ENCODE results near the gene SLC26A1. TPM values are rescaled to one million over a fixed set of nuclear protein-coding genes. Genes with fewer than 3 reads are reported as not detected.

The SLC26A1 gene
- total RNA-seq, 1 experiment from 2014 or later, result 0.85 TPM

DNA sequence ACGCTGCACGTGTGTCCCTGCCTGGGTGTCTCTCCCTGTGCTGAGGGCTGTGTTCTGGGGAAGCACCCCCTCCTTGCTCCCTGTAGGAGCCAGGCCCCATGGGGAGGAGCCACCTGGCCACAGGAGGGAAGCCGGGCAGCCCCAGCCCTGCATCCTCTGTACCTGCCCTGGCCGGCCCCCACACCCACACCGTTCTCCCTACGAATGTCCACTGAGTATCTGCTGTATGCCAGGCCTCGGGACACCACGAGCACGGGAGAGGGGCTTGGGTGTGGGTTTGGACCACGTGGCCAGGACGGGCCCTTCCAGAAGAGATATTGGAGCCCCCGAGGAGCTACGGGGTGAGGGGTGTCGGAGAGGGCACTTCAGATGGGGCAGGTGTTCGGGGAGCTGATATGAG, 24.5 kb upstream of the SLC26A1 start (continued):
- TF ChIP-seq HMGA2 (CRISPR knock-in tag; IDR thresholded peaks at IDR 0.05) (no peak), ZNF232 (CRISPR knock-in tag; IDR thresholded peaks at IDR 0.05) (no peak), ZBTB21 (CRISPR knock-in tag; IDR thresholded peaks at IDR 0.05; ENCODE audit: borderline replicate concordance) (no peak), EMX1 (CRISPR knock-in tag; IDR thresholded peaks at IDR 0.05) (no peak), SMAD4 (CRISPR knock-in tag; IDR thresholded peaks at IDR 0.05) (no peak), SOX15 (CRISPR knock-in tag; IDR thresholded peaks at IDR 0.05) (no peak)
- TF ChIP-seq, protein P1, sequence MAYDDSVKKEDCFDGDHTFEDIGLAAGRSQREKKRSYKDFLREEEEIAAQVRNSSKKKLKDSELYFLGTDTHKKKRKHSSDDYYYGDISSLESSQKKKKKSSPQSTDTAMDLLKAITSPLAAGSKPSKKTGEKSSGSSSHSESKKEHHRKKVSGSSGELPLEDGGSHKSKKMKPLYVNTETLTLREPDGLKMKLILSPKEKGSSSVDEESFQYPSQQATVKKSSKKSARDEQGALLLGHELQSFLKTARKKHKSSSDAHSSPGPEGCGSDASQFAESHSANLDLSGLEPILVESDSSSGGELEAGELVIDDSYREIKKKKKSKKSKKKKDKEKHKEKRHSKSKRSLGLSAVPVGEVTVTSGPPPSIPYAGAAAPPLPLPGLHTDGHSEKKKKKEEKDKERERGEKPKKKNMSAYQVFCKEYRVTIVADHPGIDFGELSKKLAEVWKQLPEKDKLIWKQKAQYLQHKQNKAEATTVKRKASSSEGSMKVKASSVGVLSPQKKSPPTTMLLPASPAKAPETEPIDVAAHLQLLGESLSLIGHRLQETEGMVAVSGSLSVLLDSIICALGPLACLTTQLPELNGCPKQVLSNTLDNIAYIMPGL (CRISPR knock-in tag; IDR thresholded peaks at IDR 0.05), result no peak
- TF ChIP-seq, protein P2, sequence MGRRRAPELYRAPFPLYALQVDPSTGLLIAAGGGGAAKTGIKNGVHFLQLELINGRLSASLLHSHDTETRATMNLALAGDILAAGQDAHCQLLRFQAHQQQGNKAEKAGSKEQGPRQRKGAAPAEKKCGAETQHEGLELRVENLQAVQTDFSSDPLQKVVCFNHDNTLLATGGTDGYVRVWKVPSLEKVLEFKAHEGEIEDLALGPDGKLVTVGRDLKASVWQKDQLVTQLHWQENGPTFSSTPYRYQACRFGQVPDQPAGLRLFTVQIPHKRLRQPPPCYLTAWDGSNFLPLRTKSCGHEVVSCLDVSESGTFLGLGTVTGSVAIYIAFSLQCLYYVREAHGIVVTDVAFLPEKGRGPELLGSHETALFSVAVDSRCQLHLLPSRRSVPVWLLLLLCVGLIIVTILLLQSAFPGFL (CRISPR knock-in tag; IDR thresholded peaks at IDR 0.05; ENCODE audit: borderline replicate concordance), result no peak

DNA sequence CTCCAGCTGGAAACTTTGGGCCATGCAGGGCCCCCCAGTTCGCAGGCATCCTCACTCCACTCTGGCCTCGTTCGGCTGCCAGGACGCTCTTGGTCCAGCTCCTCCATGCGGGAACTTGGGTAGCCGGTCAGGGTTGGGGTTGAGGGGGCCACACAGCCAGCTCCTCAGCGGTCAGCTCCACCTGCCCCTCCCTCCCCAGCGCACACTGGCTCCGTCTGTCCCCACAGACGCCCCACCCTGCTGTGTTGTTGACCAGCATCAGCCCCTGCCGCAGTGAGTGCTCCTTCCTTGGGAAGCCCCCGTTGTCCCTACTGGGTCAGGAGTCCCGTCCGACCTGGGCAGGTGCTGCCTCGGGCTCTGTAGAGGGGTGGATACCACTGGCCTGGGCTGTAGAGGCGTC, 24.0 kb upstream of the SLC26A1 start:
- DNase-seq (ENCODE audit: low spot score) (no peak), ATAC-seq (no peak)
- ChIA-PET POLR2A (interaction anchor here (0.6 kb wide), 1 partner anchor 1536 kb away, joined by 3 read pairs; no protein-coding TSS in a partner anchor), CTCF (no interaction called here)
- no peak overlapping the region for H3K4me3 Mint-ChIP-seq
- no peaks in the 10 kb centered on the region for H3K36me3 Mint-ChIP-seq
- no peaks in the 10 kb centered on the region; the same call in 1 of the 2 replicates for H3K27me3 Mint-ChIP-seq (ENCODE audit: low read depth)
- H3K9me3 Mint-ChIP-seq, result no peaks in the 10 kb centered on the region
- no peaks in the 10 kb centered on the region for H3K4me1 Mint-ChIP-seq
- no peak overlapping the region for H3K27ac Mint-ChIP-seq
- TF ChIP-seq EMX1 (CRISPR knock-in tag; IDR thresholded peaks at IDR 0.05) (no peak), NR3C1 (CRISPR knock-in tag; conservative IDR thresholded peaks at IDR 0.05; ENCODE audit: low read depth) (no peak), GRHL2 (CRISPR knock-in tag; IDR thresholded peaks at IDR 0.05; ENCODE audit: insufficient replicate concordance, severe bottlenecking) (no peak), GTF2I (CRISPR knock-in tag; conservative IDR thresholded peaks at IDR 0.05) (no peak), JUN (CRISPR knock-in tag; IDR thresholded peaks at IDR 0.05) (no peak), GABPB1 (CRISPR knock-in tag; IDR thresholded peaks at IDR 0.05) (no peak), NFE2L1 (CRISPR knock-in tag; IDR thresholded peaks at IDR 0.05) (no peak), ELF4 (CRISPR knock-in tag; IDR thresholded peaks at IDR 0.05; ENCODE audit: low read depth) (no peak)
- TF ChIP-seq, protein P3, sequence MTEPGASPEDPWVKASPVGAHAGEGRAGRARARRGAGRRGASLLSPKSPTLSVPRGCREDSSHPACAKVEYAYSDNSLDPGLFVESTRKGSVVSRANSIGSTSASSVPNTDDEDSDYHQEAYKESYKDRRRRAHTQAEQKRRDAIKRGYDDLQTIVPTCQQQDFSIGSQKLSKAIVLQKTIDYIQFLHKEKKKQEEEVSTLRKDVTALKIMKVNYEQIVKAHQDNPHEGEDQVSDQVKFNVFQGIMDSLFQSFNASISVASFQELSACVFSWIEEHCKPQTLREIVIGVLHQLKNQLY (CRISPR knock-in tag; IDR thresholded peaks at IDR 0.05), result no peak
- TF ChIP-seq, protein P4, sequence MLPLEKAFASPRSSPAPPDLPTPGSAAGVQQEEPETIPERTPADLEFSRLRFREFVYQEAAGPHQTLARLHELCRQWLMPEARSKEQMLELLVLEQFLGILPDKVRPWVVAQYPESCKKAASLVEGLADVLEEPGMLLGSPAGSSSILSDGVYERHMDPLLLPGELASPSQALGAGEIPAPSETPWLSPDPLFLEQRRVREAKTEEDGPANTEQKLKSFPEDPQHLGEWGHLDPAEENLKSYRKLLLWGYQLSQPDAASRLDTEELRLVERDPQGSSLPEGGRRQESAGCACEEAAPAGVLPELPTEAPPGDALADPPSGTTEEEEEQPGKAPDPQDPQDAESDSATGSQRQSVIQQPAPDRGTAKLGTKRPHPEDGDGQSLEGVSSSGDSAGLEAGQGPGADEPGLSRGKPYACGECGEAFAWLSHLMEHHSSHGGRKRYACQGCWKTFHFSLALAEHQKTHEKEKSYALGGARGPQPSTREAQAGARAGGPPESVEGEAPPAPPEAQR (CRISPR knock-in tag; IDR thresholded peaks at IDR 0.05), result no peak
- TF ChIP-seq, protein P5, sequence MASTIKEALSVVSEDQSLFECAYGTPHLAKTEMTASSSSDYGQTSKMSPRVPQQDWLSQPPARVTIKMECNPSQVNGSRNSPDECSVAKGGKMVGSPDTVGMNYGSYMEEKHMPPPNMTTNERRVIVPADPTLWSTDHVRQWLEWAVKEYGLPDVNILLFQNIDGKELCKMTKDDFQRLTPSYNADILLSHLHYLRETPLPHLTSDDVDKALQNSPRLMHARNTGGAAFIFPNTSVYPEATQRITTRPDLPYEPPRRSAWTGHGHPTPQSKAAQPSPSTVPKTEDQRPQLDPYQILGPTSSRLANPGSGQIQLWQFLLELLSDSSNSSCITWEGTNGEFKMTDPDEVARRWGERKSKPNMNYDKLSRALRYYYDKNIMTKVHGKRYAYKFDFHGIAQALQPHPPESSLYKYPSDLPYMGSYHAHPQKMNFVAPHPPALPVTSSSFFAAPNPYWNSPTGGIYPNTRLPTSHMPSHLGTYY (CRISPR knock-in tag; IDR thresholded peaks at IDR 0.05), result no peak
- TF ChIP-seq, protein P6, sequence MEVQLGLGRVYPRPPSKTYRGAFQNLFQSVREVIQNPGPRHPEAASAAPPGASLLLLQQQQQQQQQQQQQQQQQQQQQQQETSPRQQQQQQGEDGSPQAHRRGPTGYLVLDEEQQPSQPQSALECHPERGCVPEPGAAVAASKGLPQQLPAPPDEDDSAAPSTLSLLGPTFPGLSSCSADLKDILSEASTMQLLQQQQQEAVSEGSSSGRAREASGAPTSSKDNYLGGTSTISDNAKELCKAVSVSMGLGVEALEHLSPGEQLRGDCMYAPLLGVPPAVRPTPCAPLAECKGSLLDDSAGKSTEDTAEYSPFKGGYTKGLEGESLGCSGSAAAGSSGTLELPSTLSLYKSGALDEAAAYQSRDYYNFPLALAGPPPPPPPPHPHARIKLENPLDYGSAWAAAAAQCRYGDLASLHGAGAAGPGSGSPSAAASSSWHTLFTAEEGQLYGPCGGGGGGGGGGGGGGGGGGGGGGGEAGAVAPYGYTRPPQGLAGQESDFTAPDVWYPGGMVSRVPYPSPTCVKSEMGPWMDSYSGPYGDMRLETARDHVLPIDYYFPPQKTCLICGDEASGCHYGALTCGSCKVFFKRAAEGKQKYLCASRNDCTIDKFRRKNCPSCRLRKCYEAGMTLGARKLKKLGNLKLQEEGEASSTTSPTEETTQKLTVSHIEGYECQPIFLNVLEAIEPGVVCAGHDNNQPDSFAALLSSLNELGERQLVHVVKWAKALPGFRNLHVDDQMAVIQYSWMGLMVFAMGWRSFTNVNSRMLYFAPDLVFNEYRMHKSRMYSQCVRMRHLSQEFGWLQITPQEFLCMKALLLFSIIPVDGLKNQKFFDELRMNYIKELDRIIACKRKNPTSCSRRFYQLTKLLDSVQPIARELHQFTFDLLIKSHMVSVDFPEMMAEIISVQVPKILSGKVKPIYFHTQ (CRISPR knock-in tag; IDR thresholded peaks at IDR 0.05), result no peak
- TF ChIP-seq, protein P7, sequence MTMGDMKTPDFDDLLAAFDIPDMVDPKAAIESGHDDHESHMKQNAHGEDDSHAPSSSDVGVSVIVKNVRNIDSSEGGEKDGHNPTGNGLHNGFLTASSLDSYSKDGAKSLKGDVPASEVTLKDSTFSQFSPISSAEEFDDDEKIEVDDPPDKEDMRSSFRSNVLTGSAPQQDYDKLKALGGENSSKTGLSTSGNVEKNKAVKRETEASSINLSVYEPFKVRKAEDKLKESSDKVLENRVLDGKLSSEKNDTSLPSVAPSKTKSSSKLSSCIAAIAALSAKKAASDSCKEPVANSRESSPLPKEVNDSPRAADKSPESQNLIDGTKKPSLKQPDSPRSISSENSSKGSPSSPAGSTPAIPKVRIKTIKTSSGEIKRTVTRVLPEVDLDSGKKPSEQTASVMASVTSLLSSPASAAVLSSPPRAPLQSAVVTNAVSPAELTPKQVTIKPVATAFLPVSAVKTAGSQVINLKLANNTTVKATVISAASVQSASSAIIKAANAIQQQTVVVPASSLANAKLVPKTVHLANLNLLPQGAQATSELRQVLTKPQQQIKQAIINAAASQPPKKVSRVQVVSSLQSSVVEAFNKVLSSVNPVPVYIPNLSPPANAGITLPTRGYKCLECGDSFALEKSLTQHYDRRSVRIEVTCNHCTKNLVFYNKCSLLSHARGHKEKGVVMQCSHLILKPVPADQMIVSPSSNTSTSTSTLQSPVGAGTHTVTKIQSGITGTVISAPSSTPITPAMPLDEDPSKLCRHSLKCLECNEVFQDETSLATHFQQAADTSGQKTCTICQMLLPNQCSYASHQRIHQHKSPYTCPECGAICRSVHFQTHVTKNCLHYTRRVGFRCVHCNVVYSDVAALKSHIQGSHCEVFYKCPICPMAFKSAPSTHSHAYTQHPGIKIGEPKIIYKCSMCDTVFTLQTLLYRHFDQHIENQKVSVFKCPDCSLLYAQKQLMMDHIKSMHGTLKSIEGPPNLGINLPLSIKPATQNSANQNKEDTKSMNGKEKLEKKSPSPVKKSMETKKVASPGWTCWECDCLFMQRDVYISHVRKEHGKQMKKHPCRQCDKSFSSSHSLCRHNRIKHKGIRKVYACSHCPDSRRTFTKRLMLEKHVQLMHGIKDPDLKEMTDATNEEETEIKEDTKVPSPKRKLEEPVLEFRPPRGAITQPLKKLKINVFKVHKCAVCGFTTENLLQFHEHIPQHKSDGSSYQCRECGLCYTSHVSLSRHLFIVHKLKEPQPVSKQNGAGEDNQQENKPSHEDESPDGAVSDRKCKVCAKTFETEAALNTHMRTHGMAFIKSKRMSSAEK (CRISPR knock-in tag; IDR thresholded peaks at IDR 0.05; ENCODE audit: borderline replicate concordance), result no peak
- TF ChIP-seq, protein P8, sequence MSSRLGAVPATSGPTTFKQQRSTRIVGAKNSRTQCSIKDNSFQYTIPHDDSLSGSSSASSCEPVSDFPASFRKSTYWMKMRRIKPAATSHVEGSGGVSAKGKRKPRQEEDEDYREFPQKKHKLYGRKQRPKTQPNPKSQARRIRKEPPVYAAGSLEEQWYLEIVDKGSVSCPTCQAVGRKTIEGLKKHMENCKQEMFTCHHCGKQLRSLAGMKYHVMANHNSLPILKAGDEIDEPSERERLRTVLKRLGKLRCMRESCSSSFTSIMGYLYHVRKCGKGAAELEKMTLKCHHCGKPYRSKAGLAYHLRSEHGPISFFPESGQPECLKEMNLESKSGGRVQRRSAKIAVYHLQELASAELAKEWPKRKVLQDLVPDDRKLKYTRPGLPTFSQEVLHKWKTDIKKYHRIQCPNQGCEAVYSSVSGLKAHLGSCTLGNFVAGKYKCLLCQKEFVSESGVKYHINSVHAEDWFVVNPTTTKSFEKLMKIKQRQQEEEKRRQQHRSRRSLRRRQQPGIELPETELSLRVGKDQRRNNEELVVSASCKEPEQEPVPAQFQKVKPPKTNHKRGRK (CRISPR knock-in tag; IDR thresholded peaks at IDR 0.05; ENCODE audit: borderline replicate concordance), result no peak
